ENCODE results near the gene RMC1. TPM values are rescaled to one million over a fixed set of nuclear protein-coding genes. Genes with fewer than 3 reads are reported as not detected.
A peak's percentile ranks its signal among the peaks of the same experiment; 100 is the strongest.

RMC1 gene
- total RNA-seq, 2 experiments from 2014 or later: 46.9 to 48.3 TPM

DNA sequence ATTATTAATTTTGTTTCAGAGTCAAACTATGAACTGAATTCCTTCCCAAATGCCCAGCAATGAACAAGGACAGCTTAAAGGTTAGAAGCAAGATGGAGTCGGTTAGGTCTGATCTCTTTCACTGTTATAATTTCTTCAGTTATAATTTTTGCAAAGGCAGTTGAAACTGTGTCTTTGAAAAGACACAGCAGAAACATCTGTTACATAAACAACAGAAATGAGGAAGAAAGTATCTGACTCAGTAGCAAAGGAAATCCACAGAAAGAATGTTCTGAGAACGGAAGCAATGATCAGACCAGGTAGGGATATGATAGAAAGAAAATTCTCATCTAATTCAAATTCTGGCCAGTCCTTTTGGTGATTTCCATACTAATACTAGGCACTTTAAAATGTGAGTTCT lies 5.2 kb upstream of the RMC1 start:
- POLR2A ChIA-PET: interaction anchor here (0.9 to 1.7 kb wide), 2 partner anchors 10 to 89 kb away, joined by 4 to 12 read pairs; no protein-coding TSS in a partner anchor
- DNase-seq (no peak), ATAC-seq (ENCODE audit: poor library complexity) (no peak)
- H3K9me3 Mint-ChIP-seq: no peaks in the 10 kb centered on the region
- Histone ChIP-seq H3K36me3 (ENCODE audit: insufficient read depth, low read length) (no peaks in the 10 kb centered on the region), H3K9me3 (ENCODE audit: control insufficient read depth in 1 of 2, insufficient read depth in 1 of 2, low read length in 2 of 2) (no peaks in the 10 kb centered on the region), H3K4me3 (ENCODE audit: low read length) (no peak overlapping the region), H3K4me1 (ENCODE audit: insufficient read depth, low read length) (peaks cover 18% of the 10 kb centered on the region), H3K27ac (ENCODE audit: low read depth in 1 of 2, low read length in 2 of 2) (no peak overlapping the region), H3K27me3 (ENCODE audit: control insufficient read depth in 1 of 2, insufficient read depth in 2 of 2, low read length in 2 of 2) (no peaks in the 10 kb centered on the region)
- intact Hi-C loops (cut with DNase I, micrococcal nuclease): loop anchor here (5.0 kb wide), 3 partner anchors 46 to 314 kb away; partner anchors contain the start of gene RIOK3 (in 1 of the 2)
- H3K36me3 Mint-ChIP-seq (ENCODE audit: low read depth): no peaks in the 10 kb centered on the region
- no peak overlapping the region for H3K27ac Mint-ChIP-seq
- H3K4me3 Mint-ChIP-seq: no peak overlapping the region
- peaks cover 16% of the 10 kb centered on the region for H3K4me1 Mint-ChIP-seq (ENCODE audit: low read depth)
- H3K27me3 Mint-ChIP-seq: no peaks in the 10 kb centered on the region
- CTCF ChIA-PET: interaction anchor here (0.6 to 1.8 kb wide), 19 partner anchors 8 to 640 kb away, joined by 3 to 10 read pairs (median 4); partner anchors contain the start of gene RIOK3
- TF ChIP-seq, protein P1, sequence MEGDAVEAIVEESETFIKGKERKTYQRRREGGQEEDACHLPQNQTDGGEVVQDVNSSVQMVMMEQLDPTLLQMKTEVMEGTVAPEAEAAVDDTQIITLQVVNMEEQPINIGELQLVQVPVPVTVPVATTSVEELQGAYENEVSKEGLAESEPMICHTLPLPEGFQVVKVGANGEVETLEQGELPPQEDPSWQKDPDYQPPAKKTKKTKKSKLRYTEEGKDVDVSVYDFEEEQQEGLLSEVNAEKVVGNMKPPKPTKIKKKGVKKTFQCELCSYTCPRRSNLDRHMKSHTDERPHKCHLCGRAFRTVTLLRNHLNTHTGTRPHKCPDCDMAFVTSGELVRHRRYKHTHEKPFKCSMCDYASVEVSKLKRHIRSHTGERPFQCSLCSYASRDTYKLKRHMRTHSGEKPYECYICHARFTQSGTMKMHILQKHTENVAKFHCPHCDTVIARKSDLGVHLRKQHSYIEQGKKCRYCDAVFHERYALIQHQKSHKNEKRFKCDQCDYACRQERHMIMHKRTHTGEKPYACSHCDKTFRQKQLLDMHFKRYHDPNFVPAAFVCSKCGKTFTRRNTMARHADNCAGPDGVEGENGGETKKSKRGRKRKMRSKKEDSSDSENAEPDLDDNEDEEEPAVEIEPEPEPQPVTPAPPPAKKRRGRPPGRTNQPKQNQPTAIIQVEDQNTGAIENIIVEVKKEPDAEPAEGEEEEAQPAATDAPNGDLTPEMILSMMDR (IDR thresholded peaks at IDR 0.05): no peak

DNA sequence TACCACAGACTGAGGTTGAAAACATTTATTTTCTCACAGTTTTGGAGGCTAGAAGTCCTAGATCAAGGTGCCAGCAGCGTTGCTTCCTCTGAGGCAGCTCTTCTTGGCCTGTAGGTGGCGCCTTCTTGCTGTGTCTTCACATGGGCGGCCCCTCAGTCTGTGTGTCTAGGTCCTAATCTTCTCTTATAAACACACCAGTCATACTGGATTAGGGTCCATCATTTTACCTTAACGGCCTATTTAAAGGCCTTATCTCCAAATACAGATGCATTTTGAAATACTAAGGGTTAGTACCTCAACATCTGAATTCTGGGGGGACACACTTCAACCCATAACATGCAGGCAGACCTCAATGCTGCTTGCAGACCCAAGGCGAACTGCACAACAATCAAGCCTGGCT lies 4.4 kb upstream of the RMC1 start:
- H3K4me1 Mint-ChIP-seq (ENCODE audit: low read depth): peaks cover 17% of the 10 kb centered on the region
- ChIA-PET POLR2A (interaction anchor here (0.9 to 1.7 kb wide), 2 partner anchors 11 to 89 kb away, joined by 4 to 12 read pairs; no protein-coding TSS in a partner anchor), CTCF (interaction anchor here (0.6 to 1.8 kb wide), 19 partner anchors 9 to 639 kb away, joined by 3 to 10 read pairs (median 4); partner anchors contain the start of gene RIOK3)
- H3K4me3 Mint-ChIP-seq: peak overlapping the region; percentile 2
- H3K9me3 Mint-ChIP-seq: no peaks in the 10 kb centered on the region
- Histone ChIP-seq H3K9me3 (ENCODE audit: control insufficient read depth in 1 of 2, insufficient read depth in 1 of 2, low read length in 2 of 2) (no peaks in the 10 kb centered on the region), H3K27me3 (ENCODE audit: control insufficient read depth in 1 of 2, insufficient read depth in 2 of 2, low read length in 2 of 2) (no peaks in the 10 kb centered on the region), H3K36me3 (ENCODE audit: insufficient read depth, low read length) (no peaks in the 10 kb centered on the region), H3K4me1 (ENCODE audit: insufficient read depth, low read length) (peaks cover 20% of the 10 kb centered on the region), H3K4me3 (ENCODE audit: low read length) (no peak overlapping the region), H3K27ac (ENCODE audit: low read depth in 1 of 2, low read length in 2 of 2) (no peak overlapping the region)
- intact Hi-C loops (cut with DNase I, micrococcal nuclease): loop anchor here (5.0 kb wide), 3 partner anchors 47 to 313 kb away; partner anchors contain the start of gene RIOK3 (in 1 of the 2)
- TF ChIP-seq, protein P1 (IDR thresholded peaks at IDR 0.05): peak; percentile 87
- ATAC-seq (ENCODE audit: poor library complexity) (peak; percentile 45), DNase-seq (peak; percentile 40 to 87 (median 64))
- peak overlapping the region; percentile 25 for H3K27ac Mint-ChIP-seq
- H3K36me3 Mint-ChIP-seq (ENCODE audit: low read depth): peaks cover 3% of the 10 kb centered on the region
- H3K27me3 Mint-ChIP-seq: no peaks in the 10 kb centered on the region

DNA sequence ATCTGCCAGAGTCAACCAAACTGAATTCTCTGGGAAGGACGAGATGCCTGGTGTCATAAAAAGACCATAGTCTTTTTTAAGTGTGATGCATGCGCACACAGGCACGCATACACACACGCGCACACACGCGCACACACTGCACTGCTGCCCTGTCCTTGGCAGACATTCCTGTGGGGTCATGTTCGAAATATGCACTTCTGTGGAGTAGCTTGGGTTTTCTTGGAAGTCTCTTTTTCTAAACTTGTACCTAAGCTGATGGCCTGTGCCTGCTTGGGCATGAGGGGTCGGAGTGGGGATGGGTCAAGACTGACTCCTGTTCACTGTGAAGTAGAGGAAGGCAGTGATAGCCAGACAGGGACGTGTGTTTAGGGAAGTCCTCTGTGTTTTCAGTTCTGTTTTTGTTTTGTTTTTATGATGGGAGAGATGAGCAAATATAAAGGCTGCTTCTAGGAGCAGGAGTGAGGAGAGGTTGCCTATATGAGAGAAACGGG lies 4.0 kb upstream of the RMC1 start:
- H3K4me3 ChIP-seq (ENCODE audit: low read length): no peak overlapping the region
- H3K36me3 ChIP-seq (ENCODE audit: insufficient read depth, low read length): no peaks in the 10 kb centered on the region
- intact Hi-C loops (cut with DNase I, micrococcal nuclease): loop anchor here (5.0 kb wide), 3 partner anchors 47 to 313 kb away; partner anchors contain the start of gene RIOK3 (in 1 of the 2)
- Mint-ChIP-seq H3K4me1 (ENCODE audit: low read depth) (peaks cover 21% of the 10 kb centered on the region), H3K27ac (no peak overlapping the region), H3K36me3 (ENCODE audit: low read depth) (peaks cover 7% of the 10 kb centered on the region), H3K27me3 (no peaks in the 10 kb centered on the region), H3K9me3 (no peaks in the 10 kb centered on the region), H3K4me3 (peak overlapping the region; percentile 8)
- TF ChIP-seq, protein P1 (IDR thresholded peaks at IDR 0.05): no peak
- no peak for ATAC-seq (ENCODE audit: poor library complexity)
- no peaks in the 10 kb centered on the region for H3K27me3 ChIP-seq (ENCODE audit: control insufficient read depth in 1 of 2, insufficient read depth in 2 of 2, low read length in 2 of 2)
- peaks cover 24% of the 10 kb centered on the region for H3K4me1 ChIP-seq (ENCODE audit: insufficient read depth, low read length)
- no peaks in the 10 kb centered on the region for H3K9me3 ChIP-seq (ENCODE audit: control insufficient read depth in 1 of 2, insufficient read depth in 1 of 2, low read length in 2 of 2)
- CTCF ChIA-PET: interaction anchor here (1.0 to 1.8 kb wide), 7 partner anchors 8 to 639 kb away, joined by 3 to 10 read pairs (median 4); no protein-coding TSS in a partner anchor
- peak in 2 of 14 experiments; percentile 24 to 28 for DNase-seq
- H3K27ac ChIP-seq (ENCODE audit: low read depth in 1 of 2, low read length in 2 of 2): no peak overlapping the region
- POLR2A ChIA-PET: interaction anchor here (1.7 kb wide), 1 partner anchor 11 kb away, joined by 12 read pairs; no protein-coding TSS in a partner anchor

Data from CD4-positive, alpha-beta T cell (primary cell).